Measurements from ENCODE around the gene TMEM11.

DNA sequence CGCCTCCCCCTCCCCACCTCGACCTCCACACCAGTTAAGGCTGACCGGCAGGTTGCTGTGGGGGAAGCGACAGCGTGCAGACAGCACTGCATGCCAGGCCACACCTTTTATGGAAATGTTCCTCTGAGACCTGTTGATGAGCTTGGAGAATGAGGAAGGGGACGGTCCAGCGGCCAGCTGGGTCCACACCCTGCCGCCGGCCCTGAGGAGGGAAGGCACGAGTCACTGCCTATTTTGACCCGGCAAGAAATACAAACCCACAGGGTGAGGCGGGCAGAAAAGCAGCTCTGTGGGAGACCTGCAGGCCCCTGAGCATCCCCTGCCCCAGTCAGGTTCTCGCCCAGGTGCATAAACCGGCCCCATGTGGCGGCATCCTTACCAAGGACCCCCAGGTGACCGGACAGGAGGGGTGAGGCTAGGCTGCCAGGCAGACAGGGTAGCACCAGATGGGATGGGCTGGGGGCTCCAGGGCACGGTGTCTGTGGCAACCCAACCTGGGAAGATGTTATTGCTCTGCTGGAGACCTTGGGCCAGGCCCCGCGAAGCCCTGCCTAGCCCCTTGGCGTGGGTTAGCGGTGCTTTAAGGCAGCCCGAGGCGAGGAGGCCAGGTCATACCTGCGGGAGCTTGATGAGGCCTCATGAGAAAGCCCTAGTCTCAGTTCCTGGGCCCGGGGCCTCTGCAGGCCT is 26.6 kb upstream of the TMEM11 start:
- TF ChIP-seq, protein P1, sequence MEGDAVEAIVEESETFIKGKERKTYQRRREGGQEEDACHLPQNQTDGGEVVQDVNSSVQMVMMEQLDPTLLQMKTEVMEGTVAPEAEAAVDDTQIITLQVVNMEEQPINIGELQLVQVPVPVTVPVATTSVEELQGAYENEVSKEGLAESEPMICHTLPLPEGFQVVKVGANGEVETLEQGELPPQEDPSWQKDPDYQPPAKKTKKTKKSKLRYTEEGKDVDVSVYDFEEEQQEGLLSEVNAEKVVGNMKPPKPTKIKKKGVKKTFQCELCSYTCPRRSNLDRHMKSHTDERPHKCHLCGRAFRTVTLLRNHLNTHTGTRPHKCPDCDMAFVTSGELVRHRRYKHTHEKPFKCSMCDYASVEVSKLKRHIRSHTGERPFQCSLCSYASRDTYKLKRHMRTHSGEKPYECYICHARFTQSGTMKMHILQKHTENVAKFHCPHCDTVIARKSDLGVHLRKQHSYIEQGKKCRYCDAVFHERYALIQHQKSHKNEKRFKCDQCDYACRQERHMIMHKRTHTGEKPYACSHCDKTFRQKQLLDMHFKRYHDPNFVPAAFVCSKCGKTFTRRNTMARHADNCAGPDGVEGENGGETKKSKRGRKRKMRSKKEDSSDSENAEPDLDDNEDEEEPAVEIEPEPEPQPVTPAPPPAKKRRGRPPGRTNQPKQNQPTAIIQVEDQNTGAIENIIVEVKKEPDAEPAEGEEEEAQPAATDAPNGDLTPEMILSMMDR (IDR thresholded peaks at IDR 0.05 in 4 of 5, conservative IDR thresholded peaks at IDR 0.05 in 1 of 5): no peak
- no peak for TF ChIP-seq POLR2A (IDR thresholded peaks at IDR 0.05)
